Measurements from ENCODE around the gene BAD. TPM values are rescaled to one million over a fixed set of nuclear protein-coding genes. Genes with fewer than 3 reads are reported as not detected.

BAD gene
- total and polyA plus RNA-seq, 4 donors: 16.0 to 39.5 (median 30.2) TPM

DNA sequence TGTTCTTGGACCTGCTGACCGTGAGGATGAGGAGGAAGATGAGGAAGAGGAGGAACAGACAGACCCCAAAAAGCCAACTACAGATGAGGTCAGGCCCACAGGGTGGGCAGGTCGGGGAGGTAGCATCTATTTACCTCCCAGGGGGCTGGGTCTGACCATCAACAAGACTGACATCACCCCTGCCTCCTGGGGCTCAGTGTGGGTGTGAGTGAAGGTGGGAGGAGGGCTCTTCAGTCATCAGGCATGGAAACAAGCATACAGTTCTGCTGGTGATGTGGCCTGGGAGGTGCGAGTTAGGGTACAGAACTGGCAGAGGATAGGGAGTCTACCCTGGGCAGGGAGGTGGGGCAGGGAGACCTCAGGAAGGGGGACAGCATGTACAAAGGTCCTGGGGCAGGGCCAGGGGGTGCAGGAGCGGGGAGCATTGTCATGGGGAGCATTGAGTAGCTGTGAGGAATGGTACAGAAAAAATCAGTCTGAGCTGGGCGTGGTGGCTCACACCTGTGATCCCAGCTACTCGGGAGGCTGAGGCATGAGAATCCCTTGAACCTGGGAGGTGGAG lies 24.2 kb downstream of the BAD start:
- Histone ChIP-seq H3K9me3 (ENCODE audit: control insufficient read depth in 4 of 4, low read length in 3 of 4) (no peaks in the 10 kb centered on the region), H3K27ac (ENCODE audit: low read depth in 1 of 2, low read length in 2 of 2) (no peak overlapping the region), H3K4me3 (ENCODE audit: low read depth in 1 of 3, low read length in 3 of 3) (no peak overlapping the region), H3K4me1 (ENCODE audit: control insufficient read depth in 4 of 4, insufficient read depth in 4 of 4, low read length in 3 of 4) (no peaks in the 10 kb centered on the region), H3K9ac (ENCODE audit: low read depth in 1 of 2, low read length in 2 of 2) (no peak overlapping the region), H3K27me3 (ENCODE audit: control insufficient read depth in 4 of 4, insufficient read depth in 4 of 4, low read length in 3 of 4) (no peaks in the 10 kb centered on the region), H3K36me3 (ENCODE audit: control insufficient read depth in 4 of 4, insufficient read depth in 3 of 4, low read depth in 1 of 4, low read length in 3 of 4) (peaks cover 0 to 14% (median 4%) of the 10 kb centered on the region in 4 donors)
- WGBS: 93% methylated on average over 6 of the region's 6 CpGs
- no peak for DNase-seq (ENCODE audit: low spot score)
- no peak for TF ChIP-seq SP1 (IDR thresholded peaks at IDR 0.05)
- TF ChIP-seq, protein P1, sequence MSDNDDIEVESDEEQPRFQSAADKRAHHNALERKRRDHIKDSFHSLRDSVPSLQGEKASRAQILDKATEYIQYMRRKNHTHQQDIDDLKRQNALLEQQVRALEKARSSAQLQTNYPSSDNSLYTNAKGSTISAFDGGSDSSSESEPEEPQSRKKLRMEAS (IDR thresholded peaks at IDR 0.05): no peak
- TF ChIP-seq, protein P2, sequence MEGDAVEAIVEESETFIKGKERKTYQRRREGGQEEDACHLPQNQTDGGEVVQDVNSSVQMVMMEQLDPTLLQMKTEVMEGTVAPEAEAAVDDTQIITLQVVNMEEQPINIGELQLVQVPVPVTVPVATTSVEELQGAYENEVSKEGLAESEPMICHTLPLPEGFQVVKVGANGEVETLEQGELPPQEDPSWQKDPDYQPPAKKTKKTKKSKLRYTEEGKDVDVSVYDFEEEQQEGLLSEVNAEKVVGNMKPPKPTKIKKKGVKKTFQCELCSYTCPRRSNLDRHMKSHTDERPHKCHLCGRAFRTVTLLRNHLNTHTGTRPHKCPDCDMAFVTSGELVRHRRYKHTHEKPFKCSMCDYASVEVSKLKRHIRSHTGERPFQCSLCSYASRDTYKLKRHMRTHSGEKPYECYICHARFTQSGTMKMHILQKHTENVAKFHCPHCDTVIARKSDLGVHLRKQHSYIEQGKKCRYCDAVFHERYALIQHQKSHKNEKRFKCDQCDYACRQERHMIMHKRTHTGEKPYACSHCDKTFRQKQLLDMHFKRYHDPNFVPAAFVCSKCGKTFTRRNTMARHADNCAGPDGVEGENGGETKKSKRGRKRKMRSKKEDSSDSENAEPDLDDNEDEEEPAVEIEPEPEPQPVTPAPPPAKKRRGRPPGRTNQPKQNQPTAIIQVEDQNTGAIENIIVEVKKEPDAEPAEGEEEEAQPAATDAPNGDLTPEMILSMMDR (IDR thresholded peaks at IDR 0.05; ENCODE audit: low read depth, low read length, missing input control): no peak
- TF ChIP-seq TAF1 (conservative IDR thresholded peaks at IDR 0.05): no peak
- no peak for TF ChIP-seq HNF4G (IDR thresholded peaks at IDR 0.05)
- TF ChIP-seq RXRA (IDR thresholded peaks at IDR 0.05): no peak
- TF ChIP-seq FOXA1 (IDR thresholded peaks at IDR 0.05): no peak
- no peak for TF ChIP-seq JUND (IDR thresholded peaks at IDR 0.05)
- no peak for TF ChIP-seq EGR1 (IDR thresholded peaks at IDR 0.05; ENCODE audit: low read depth in 2 of 2)
- TF ChIP-seq YY1 (IDR thresholded peaks at IDR 0.05): no peak
- no peak for TF ChIP-seq GABPA (IDR thresholded peaks at IDR 0.05 in 1 of 2, conservative IDR thresholded peaks at IDR 0.05 in 1 of 2)
- TF ChIP-seq, protein P3, sequence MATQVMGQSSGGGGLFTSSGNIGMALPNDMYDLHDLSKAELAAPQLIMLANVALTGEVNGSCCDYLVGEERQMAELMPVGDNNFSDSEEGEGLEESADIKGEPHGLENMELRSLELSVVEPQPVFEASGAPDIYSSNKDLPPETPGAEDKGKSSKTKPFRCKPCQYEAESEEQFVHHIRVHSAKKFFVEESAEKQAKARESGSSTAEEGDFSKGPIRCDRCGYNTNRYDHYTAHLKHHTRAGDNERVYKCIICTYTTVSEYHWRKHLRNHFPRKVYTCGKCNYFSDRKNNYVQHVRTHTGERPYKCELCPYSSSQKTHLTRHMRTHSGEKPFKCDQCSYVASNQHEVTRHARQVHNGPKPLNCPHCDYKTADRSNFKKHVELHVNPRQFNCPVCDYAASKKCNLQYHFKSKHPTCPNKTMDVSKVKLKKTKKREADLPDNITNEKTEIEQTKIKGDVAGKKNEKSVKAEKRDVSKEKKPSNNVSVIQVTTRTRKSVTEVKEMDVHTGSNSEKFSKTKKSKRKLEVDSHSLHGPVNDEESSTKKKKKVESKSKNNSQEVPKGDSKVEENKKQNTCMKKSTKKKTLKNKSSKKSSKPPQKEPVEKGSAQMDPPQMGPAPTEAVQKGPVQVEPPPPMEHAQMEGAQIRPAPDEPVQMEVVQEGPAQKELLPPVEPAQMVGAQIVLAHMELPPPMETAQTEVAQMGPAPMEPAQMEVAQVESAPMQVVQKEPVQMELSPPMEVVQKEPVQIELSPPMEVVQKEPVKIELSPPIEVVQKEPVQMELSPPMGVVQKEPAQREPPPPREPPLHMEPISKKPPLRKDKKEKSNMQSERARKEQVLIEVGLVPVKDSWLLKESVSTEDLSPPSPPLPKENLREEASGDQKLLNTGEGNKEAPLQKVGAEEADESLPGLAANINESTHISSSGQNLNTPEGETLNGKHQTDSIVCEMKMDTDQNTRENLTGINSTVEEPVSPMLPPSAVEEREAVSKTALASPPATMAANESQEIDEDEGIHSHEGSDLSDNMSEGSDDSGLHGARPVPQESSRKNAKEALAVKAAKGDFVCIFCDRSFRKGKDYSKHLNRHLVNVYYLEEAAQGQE (IDR thresholded peaks at IDR 0.05): no peak
- TF ChIP-seq RAD21 (IDR thresholded peaks at IDR 0.05): no peak
- no peak for TF ChIP-seq HNF4A (conservative IDR thresholded peaks at IDR 0.05)
- TF ChIP-seq, protein P4, sequence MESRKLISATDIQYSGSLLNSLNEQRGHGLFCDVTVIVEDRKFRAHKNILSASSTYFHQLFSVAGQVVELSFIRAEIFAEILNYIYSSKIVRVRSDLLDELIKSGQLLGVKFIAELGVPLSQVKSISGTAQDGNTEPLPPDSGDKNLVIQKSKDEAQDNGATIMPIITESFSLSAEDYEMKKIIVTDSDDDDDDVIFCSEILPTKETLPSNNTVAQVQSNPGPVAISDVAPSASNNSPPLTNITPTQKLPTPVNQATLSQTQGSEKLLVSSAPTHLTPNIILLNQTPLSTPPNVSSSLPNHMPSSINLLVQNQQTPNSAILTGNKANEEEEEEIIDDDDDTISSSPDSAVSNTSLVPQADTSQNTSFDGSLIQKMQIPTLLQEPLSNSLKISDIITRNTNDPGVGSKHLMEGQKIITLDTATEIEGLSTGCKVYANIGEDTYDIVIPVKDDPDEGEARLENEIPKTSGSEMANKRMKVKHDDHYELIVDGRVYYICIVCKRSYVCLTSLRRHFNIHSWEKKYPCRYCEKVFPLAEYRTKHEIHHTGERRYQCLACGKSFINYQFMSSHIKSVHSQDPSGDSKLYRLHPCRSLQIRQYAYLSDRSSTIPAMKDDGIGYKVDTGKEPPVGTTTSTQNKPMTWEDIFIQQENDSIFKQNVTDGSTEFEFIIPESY (IDR thresholded peaks at IDR 0.05): no peak
- no peak for TF ChIP-seq FOXA2 (IDR thresholded peaks at IDR 0.05)
- TF ChIP-seq, protein P5, sequence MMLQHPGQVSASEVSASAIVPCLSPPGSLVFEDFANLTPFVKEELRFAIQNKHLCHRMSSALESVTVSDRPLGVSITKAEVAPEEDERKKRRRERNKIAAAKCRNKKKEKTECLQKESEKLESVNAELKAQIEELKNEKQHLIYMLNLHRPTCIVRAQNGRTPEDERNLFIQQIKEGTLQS (IDR thresholded peaks at IDR 0.05): no peak
- no peak for TF ChIP-seq NR2F2 (IDR thresholded peaks at IDR 0.05)
